Measurements from ENCODE around the gene AJAP1.

GRCh38 chr1:4665456-4665855, 11.0 kb downstream of the AJAP1 start:
- TF ChIP-seq CTCF (conservative IDR thresholded peaks at IDR 0.05): no peak
- no peak for TF ChIP-seq EZH2 (IDR thresholded peaks at IDR 0.05; ENCODE audit: low read depth)
